Pancreas (tissue), 10 donors: ENCODE data around the gene SSBP3. TPM values are rescaled to one million over a fixed set of nuclear protein-coding genes. Genes with fewer than 3 reads are reported as not detected.
A peak's percentile ranks its signal among the peaks of the same experiment; 100 is the strongest.

Experiments
- ATAC-seq, 4 donors: fragments of 200-7000 bp; cut with Tn5 transposase; one replicate each; pipeline versions ENCODE4 v1.8.0 to v1.9.1; 2020; ENCODE audit warnings: mild to moderate bottlenecking in 4 of 4, moderate library complexity in 4 of 4
- DNase-seq, 6 donors: peaks; one replicate each; pipeline ENCODE4 v3.0.0-alpha.2; 2020
- FAIRE-seq: peaks from 2 replicates; lab custom pipeline; 2012; peaks lifted over from hg19 to GRCh38; lab: Jason Lieb, UNC
- H3K27ac ChIP-seq, 4 donors: fragments of 200-600 bp; sonication (generic); 1 replicate in 3 of 4; 2 replicates in 1 of 4; pipeline versions ENCODE4 v1.5.0 to v1.8.0; 2020
- H3K27me3 ChIP-seq, 4 donors: fragments of 200-600 bp; one replicate each; pipeline ENCODE4 v1.8.0; 2021
- H3K36me3 ChIP-seq, 3 donors: fragments of 200-600 bp; sonication (generic) in 1 of 3; one replicate each; pipeline versions ENCODE4 v1.5.0 to v1.8.0; 2020 to 2021
- H3K4me1 ChIP-seq, 3 donors: fragments of 200-600 bp; one replicate each; pipeline ENCODE4 v1.8.0; 2021
- H3K4me3 ChIP-seq, 4 donors: fragments of 200-600 bp; sonication (generic) in 2 of 4; one replicate each; pipeline versions ENCODE4 v1.5.0 to v1.8.0; 2020 to 2021
- H3K9me3 ChIP-seq, 4 donors: fragments of 200-600 bp; one replicate each; pipeline ENCODE4 v1.8.0; 2021
- WGBS, 2 donors: extraction: QIAGEN DNeasy Blood & Tissue Kit; methylation state at CpG; one replicate each; pipeline ENCODE4 v1.1.7; 2013; 5-methylcytosine and 5-hydroxymethylcytosine counted together
- intact Hi-C, 3 donors: fragments of 100-400 bp; cut with DNase I; formaldehyde crosslinking; loops; one replicate each; pipeline versions ENCODE4 v1.11.1 to v1.14.2; 2022
- polyA plus RNA-seq, 2 donors: library from polyadenylated mRNA; stranded (reverse); fragments of 200-250 nt; gene quantifications; one replicate each; pipeline ENCODE4 v1.2.3, GENCODE V29; 2013
- total RNA-seq, 6 donors: library from RNA; stranded (reverse); fragmentation: NEBNext Ultra II Directional in 4 of 6; extraction: Animal tissue kit (Norgen Biotek cat#: 25700) in 4 of 6; gene quantifications; one replicate each; pipeline versions ENCODE4 v1.2.1 to v1.2.4, GENCODE V29; 2021 to 2023
- TF ChIP-seq, protein P1 (sequence below), 4 donors: fragments of 200-600 bp; sonication (generic) in 3 of 4; IDR thresholded peaks; one replicate each; pipeline versions ENCODE4 v1.5.0 to v1.8.0; 2021; ENCODE audit warnings: antibody characterized with exemption in 4 of 4
- donor health status: healthy with polysubstance abuse.
- donor health status: DM: no; HTN: no; CAD: no; lungs with moderate emphysema.
- donor health status: DM: no; HTN: no; CAD: no.
- donor health status: control.
- donor health status: control.
- donor health status: Bipolar disorder and iron deficiency.
- donor health status: DM: yes; HTN: yes; CAD: no.
- donor health status: DM: no; HTN: no; CAD: no.
- donor health status: DM: no; HTN: no; CAD: no.
- donor health status: DM: yes; HTN: yes; CAD: no.

Gene SSBP3
- total and polyA plus RNA-seq, 8 donors, result 16.4 to 31.0 (median 22.9) TPM

GRCh38 chr1:54367613-54368012, 38.6 kb downstream of the SSBP3 start:
- ATAC-seq (no peak), FAIRE-seq (no peak), DNase-seq (no peak)
- TF ChIP-seq, protein P1, sequence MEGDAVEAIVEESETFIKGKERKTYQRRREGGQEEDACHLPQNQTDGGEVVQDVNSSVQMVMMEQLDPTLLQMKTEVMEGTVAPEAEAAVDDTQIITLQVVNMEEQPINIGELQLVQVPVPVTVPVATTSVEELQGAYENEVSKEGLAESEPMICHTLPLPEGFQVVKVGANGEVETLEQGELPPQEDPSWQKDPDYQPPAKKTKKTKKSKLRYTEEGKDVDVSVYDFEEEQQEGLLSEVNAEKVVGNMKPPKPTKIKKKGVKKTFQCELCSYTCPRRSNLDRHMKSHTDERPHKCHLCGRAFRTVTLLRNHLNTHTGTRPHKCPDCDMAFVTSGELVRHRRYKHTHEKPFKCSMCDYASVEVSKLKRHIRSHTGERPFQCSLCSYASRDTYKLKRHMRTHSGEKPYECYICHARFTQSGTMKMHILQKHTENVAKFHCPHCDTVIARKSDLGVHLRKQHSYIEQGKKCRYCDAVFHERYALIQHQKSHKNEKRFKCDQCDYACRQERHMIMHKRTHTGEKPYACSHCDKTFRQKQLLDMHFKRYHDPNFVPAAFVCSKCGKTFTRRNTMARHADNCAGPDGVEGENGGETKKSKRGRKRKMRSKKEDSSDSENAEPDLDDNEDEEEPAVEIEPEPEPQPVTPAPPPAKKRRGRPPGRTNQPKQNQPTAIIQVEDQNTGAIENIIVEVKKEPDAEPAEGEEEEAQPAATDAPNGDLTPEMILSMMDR (IDR thresholded peaks at IDR 0.05), result no peak
- Histone ChIP-seq H3K9me3 (no peaks in the 10 kb centered on the region), H3K27ac (no peak overlapping the region), H3K4me1 (peaks cover 19 to 23% (median 20%) of the 10 kb centered on the region in 3 donors), H3K4me3 (no peak overlapping the region), H3K27me3 (no peaks in the 10 kb centered on the region), H3K36me3 (no peaks in the 10 kb centered on the region)
- intact Hi-C loops, result no loop called here
- 86 to 89% methylated on average over 2 of the region's 2 CpGs for WGBS, 2 donors

GRCh38 chr1:54365847-54366246, 40.3 kb downstream of the SSBP3 start:
- no peak for ATAC-seq
- Histone ChIP-seq H3K27ac (no peak overlapping the region), H3K27me3 (no peaks in the 10 kb centered on the region), H3K36me3 (no peaks in the 10 kb centered on the region), H3K4me3 (no peak overlapping the region), H3K9me3 (no peaks in the 10 kb centered on the region), H3K4me1 (peaks cover 2 to 6% (median 4%) of the 10 kb centered on the region in 3 donors)
- TF ChIP-seq, protein P1 (IDR thresholded peaks at IDR 0.05), result no peak
- DNase-seq, result no peak
- WGBS, 2 donors, result 25 to 49% methylated on average over 3 of the region's 3 CpGs
- intact Hi-C loops, result no loop called here
- FAIRE-seq, result no peak

DNA sequence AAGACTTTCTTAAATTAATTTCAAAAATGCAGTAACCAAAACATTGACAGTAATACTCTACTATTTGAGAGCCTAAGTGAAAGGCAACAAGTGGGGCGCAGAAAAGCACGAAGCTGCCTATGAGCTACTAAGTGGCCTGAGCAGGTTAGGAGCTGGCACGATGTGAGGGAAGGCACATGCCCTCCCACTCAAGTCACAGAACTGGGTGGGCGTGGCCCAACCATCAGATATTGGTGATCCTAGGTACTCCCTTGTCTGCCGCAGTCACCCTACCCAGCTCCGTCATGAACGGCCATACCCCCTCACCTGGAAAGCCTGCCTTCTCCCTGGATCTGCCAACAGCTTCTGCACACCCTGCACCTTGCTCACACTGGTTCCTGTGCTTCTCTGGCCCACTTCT, 40.8 kb downstream of the SSBP3 start:
- Histone ChIP-seq H3K4me1 (peaks cover 0 to 2% (median under 1%) of the 10 kb centered on the region in 3 donors), H3K27ac (peak overlapping the region in 1 of 4 donors; percentile 20), H3K27me3 (no peaks in the 10 kb centered on the region), H3K36me3 (no peaks in the 10 kb centered on the region), H3K4me3 (no peak overlapping the region), H3K9me3 (no peaks in the 10 kb centered on the region)
- TF ChIP-seq, protein P1 (IDR thresholded peaks at IDR 0.05), result no peak
- intact Hi-C loops, result no loop called here
- DNase-seq, result no peak
- peak in 1 of 4 donors; percentile 15 for ATAC-seq
- 82 to 83% methylated on average over 7 of the region's 7 CpGs for WGBS, 2 donors
- FAIRE-seq, result no peak

GRCh38 chr1:54364995-54365394, 41.2 kb downstream of the SSBP3 start:
- peaks cover 0 to 4% (median 0%) of the 10 kb centered on the region in 3 donors for H3K4me1 ChIP-seq
- ATAC-seq (peak; percentile 46 to 79 (median 72)), FAIRE-seq (no peak), DNase-seq (peak in 1 of 6 donors; percentile 36)
- no peaks in the 10 kb centered on the region for H3K36me3 ChIP-seq
- 77% methylated on average over 10 of the region's 10 CpGs for WGBS, 2 donors
- no peaks in the 10 kb centered on the region for H3K27me3 ChIP-seq
- no peak overlapping the region for H3K4me3 ChIP-seq
- H3K9me3 ChIP-seq, result no peaks in the 10 kb centered on the region
- intact Hi-C loops, result no loop called here
- TF ChIP-seq, protein P1 (IDR thresholded peaks at IDR 0.05), result no peak
- peak overlapping the region in 1 of 4 donors; percentile 20 for H3K27ac ChIP-seq

DNA sequence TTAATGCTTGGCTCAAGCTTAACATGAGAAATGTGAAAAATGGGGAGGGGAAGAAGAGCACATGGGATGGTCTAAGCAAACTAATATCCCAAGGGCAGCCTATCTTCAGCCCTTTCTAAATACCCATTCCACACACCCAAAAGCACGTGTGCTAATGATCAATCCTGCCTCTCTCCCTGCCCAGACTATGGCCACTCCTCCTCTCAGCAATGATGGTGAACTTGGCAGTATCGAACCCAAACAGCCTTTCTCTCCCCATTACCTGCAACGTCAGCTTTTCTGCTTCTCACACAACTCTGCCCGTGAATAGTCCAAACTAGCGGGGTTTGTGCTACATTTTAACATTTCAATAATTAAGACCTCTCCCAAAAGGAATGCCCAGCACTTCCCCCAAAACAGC, 41.6 kb downstream of the SSBP3 start:
- no peak for DNase-seq
- H3K27ac ChIP-seq, result no peak overlapping the region
- no peaks in the 10 kb centered on the region for H3K36me3 ChIP-seq
- intact Hi-C loops, result no loop called here
- no peaks in the 10 kb centered on the region for H3K9me3 ChIP-seq
- no peaks in the 10 kb centered on the region for H3K27me3 ChIP-seq
- peaks cover 0 to 4% (median 0%) of the 10 kb centered on the region in 3 donors for H3K4me1 ChIP-seq
- H3K4me3 ChIP-seq, result no peak overlapping the region
- peak in 1 of 4 donors; percentile 15 for ATAC-seq
- FAIRE-seq, result no peak
- WGBS, 2 donors, result 81 to 85% methylated on average over 5 of the region's 5 CpGs
- TF ChIP-seq, protein P1 (IDR thresholded peaks at IDR 0.05), result no peak
